HCT116 (cell line): ENCODE data around the gene IGSF23.

ENCODE experiments used
- EZH2 ChIP-seq: fragments of 200-600 bp; sonication (generic); IDR thresholded peaks from 2 replicates; pipeline ENCODE4 v1.6.1; 2017; ENCODE audit warnings: antibody characterized with exemption, mixed run types
- EZH2phosphoT487 ChIP-seq: fragments of 200-600 bp; IDR thresholded peaks from 2 replicates; pipeline ENCODE4 v1.6.1; 2018; ENCODE audit warnings: antibody characterized with exemption, borderline replicate concordance
- POLR2A ChIP-seq: IDR thresholded peaks from 2 replicates; pipeline ENCODE4 v1.7.0; 2011; ENCODE audit warnings: borderline replicate concordance; ENCODE audit not compliant: insufficient read depth, insufficient read length; ENCODE audit errors: extremely low read depth
- RAD21 ChIP-seq: IDR thresholded peaks from 2 replicates; pipeline ENCODE4 v1.6.1; 2012; ENCODE audit warnings: low read depth, mild to moderate bottlenecking
- SRF ChIP-seq: IDR thresholded peaks from 2 replicates; pipeline ENCODE4 v1.6.1; 2012; ENCODE audit warnings: low read depth
- TF ChIP-seq, protein P1 (sequence below): IDR thresholded peaks from 2 replicates; pipeline ENCODE4 v1.6.1; 2012
- TF ChIP-seq, protein P2 (sequence below): IDR thresholded peaks from 2 replicates; pipeline ENCODE4 v1.6.1; 2012; ENCODE audit warnings: low read depth
- TF ChIP-seq, protein P3 (sequence below), 3 experiments: fragments of 200-600 bp in 1 of 3; sonication (generic) in 1 of 3; IDR thresholded peaks in 2 of 3; conservative IDR thresholded peaks in 1 of 3; 2 replicates each; pipeline ENCODE4 v1.5.1; 2012 to 2017; ENCODE audit warnings: low read depth in 2 of 3, low read length in 2 of 3, antibody characterized with exemption in 1 of 3, borderline replicate concordance in 1 of 3, control low read depth in 1 of 3, mild to moderate bottlenecking in 1 of 3, mixed read lengths in 1 of 3, mixed run types in 1 of 3, moderate library complexity in 1 of 3; ENCODE audit not compliant: insufficient read depth in 1 of 3

DNA sequence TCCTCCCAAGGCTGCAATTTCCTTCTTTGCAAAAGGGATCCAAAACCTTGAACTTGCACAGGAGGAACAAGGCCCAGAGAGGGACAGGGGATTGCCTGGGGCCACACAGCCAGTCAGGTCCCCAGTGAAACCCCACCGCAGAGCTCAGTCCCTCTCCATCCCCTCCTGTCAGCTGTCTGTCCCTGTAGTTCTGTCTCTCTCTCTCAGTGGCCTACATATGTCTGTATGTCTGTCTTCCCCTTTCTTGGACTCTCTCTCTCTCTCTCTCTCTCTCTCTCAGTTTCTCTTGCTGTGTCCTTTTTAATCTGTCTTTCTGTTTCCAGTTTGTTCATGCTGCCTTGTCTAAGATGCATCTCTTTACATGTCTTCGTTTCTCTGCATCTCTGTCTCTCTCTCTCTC is 69.4 kb downstream of the IGSF23 start:
- no peak for TF ChIP-seq RAD21
- TF ChIP-seq, protein P1, sequence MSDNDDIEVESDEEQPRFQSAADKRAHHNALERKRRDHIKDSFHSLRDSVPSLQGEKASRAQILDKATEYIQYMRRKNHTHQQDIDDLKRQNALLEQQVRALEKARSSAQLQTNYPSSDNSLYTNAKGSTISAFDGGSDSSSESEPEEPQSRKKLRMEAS, result no peak
- TF ChIP-seq, protein P2, sequence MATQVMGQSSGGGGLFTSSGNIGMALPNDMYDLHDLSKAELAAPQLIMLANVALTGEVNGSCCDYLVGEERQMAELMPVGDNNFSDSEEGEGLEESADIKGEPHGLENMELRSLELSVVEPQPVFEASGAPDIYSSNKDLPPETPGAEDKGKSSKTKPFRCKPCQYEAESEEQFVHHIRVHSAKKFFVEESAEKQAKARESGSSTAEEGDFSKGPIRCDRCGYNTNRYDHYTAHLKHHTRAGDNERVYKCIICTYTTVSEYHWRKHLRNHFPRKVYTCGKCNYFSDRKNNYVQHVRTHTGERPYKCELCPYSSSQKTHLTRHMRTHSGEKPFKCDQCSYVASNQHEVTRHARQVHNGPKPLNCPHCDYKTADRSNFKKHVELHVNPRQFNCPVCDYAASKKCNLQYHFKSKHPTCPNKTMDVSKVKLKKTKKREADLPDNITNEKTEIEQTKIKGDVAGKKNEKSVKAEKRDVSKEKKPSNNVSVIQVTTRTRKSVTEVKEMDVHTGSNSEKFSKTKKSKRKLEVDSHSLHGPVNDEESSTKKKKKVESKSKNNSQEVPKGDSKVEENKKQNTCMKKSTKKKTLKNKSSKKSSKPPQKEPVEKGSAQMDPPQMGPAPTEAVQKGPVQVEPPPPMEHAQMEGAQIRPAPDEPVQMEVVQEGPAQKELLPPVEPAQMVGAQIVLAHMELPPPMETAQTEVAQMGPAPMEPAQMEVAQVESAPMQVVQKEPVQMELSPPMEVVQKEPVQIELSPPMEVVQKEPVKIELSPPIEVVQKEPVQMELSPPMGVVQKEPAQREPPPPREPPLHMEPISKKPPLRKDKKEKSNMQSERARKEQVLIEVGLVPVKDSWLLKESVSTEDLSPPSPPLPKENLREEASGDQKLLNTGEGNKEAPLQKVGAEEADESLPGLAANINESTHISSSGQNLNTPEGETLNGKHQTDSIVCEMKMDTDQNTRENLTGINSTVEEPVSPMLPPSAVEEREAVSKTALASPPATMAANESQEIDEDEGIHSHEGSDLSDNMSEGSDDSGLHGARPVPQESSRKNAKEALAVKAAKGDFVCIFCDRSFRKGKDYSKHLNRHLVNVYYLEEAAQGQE, result no peak
- no peak for TF ChIP-seq SRF
- no peak for TF ChIP-seq EZH2
- no peak for TF ChIP-seq POLR2A
- no peak for TF ChIP-seq EZH2phosphoT487
- TF ChIP-seq, protein P3, sequence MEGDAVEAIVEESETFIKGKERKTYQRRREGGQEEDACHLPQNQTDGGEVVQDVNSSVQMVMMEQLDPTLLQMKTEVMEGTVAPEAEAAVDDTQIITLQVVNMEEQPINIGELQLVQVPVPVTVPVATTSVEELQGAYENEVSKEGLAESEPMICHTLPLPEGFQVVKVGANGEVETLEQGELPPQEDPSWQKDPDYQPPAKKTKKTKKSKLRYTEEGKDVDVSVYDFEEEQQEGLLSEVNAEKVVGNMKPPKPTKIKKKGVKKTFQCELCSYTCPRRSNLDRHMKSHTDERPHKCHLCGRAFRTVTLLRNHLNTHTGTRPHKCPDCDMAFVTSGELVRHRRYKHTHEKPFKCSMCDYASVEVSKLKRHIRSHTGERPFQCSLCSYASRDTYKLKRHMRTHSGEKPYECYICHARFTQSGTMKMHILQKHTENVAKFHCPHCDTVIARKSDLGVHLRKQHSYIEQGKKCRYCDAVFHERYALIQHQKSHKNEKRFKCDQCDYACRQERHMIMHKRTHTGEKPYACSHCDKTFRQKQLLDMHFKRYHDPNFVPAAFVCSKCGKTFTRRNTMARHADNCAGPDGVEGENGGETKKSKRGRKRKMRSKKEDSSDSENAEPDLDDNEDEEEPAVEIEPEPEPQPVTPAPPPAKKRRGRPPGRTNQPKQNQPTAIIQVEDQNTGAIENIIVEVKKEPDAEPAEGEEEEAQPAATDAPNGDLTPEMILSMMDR (IDR thresholded peaks at IDR 0.05 in 2 of 3, conservative IDR thresholded peaks at IDR 0.05 in 1 of 3; ENCODE audit: borderline replicate concordance in 1 of 3, insufficient read depth in 1 of 3, low read depth in 2 of 3, low read length in 2 of 3), result no peak
